ENCODE data around the gene ZNF717.
"Not testable (repeated sequence)": the region's sequence is repeated elsewhere in the genome, so short reads cannot be mapped to it uniquely, and the experiment has no call there.

Gene ZNF717

DNA sequence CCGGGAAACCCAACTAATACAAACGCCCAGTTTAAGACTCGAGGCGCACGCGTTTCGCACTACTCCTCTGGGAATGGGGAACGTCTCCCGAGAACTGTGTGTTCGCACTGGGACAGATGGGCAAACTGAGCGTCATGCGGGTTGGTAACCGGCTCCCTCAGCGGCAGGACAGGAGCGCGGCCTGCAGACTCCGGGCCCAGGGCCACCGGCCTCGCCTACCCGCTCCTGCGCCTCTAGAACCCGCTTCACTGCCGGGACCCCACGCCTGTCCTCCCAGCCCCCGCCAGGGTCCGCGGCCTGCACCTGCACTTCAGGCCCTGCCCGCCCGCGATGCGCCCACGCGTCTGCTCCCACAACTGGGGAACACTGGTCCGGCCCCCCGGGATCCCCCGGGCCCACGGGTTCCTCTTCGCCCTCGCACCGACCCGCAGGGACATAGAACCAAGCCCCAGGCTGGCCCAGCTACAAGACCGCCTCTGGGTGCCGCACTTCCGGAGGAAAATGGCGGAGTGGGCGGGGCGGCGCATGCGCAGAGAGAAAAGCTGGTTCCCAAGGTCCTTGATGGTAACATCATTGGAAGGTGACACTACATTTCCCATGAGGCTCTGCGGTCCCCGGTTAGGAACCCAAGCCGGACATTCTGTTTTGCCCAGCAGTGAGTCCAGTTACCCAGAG, at the start of gene ZNF717:
Gene ZNF717, minus strand, starts transcription at position 469 of the 675 bp plus-strand sequence. CDS start 2,187 bp downstream, outside the sequence.
- DNase-seq (ENCODE audit: low spot score), result peak; percentile 52

DNA sequence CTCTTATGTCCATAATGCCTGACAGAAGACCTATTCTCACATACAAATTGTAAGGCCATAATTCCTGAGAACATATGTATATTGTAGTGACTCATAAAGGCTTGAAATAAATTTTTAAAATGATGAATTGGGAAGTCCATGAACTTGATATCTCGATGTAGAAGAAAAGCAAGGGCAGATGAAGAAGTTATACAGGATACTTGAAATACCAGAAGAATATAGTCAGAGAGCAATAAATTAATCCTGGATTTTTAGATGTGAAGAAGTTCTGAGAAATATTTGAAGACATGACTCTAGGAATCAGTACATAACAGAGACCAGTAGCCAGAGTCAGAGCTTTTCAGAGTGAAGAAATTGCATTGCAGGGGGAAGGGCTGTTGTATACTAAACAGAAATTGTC, 45.7 kb upstream of the ZNF717 start:
- DNase-seq (ENCODE audit: low spot score), result not testable (repeated sequence)

DNA sequence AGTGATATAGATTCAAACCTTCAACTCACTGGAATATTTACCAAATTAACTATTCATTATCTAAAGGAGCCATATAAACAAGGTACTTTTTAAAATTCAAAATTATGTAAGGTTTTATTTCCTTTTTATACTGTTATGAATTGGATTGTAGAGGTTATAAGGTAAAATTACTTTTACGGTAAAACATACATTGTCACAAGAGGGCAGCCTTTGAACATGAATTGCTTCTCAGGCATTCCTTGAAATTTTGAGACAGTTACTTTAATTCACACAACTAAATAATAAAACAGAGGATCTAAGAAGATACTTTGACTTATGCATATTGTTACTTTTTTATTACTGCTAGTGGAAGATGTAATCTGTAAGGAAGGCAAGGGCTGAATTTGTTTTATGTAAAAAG, 32.7 kb upstream of the ZNF717 start:
- not testable (repeated sequence) for DNase-seq (ENCODE audit: low spot score)

- not testable (repeated sequence) for DNase-seq (ENCODE audit: low spot score)
Observed at GRCh38 chr3:75816287-75817180, 31.2 kb upstream of the ZNF717 start.

GRCh38 chr3:75814797-75815196, 29.4 kb upstream of the ZNF717 start:
- no peak for DNase-seq (ENCODE audit: low spot score)

- DNase-seq (ENCODE audit: low spot score), result no peak
Observed at GRCh38 chr3:75782506-75782905, 2.8 kb downstream of the ZNF717 start.

- no peak for DNase-seq (ENCODE audit: low spot score)
Observed at GRCh38 chr3:75781079-75781745, 4.1 kb downstream of the ZNF717 start.

GRCh38 chr3:75777742-75778141, 7.6 kb downstream of the ZNF717 start:
- not testable (repeated sequence) for DNase-seq (ENCODE audit: low spot score)

DNA sequence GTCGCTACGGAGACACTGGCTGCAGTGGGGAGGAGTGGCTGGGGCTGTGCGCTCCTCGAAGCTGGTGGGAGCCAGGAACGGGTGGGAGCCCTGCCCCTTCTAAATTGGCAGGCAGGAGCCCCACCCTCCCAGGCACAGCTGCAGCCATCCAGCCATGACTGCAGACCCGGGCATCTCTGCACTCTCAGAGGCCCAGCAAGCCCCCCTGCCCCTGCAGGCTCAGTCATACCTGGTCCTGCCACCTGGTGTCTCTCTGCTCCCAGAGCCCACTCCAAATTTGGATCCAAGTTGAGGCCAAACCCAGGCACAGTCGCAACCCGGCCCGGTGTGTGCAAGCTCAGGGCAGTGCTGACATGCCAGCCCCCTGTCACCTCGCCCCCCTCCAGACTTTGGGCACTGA, 13.7 kb downstream of the ZNF717 start:
- DNase-seq (ENCODE audit: low spot score), result not testable (repeated sequence)

GRCh38 chr3:75768303-75769017, 16.9 kb downstream of the ZNF717 start:
- no peak for DNase-seq (ENCODE audit: low spot score)

- no peak for DNase-seq (ENCODE audit: low spot score)
Observed at GRCh38 chr3:75737831-75738493, 47.4 kb downstream of the ZNF717 start.

DNA sequence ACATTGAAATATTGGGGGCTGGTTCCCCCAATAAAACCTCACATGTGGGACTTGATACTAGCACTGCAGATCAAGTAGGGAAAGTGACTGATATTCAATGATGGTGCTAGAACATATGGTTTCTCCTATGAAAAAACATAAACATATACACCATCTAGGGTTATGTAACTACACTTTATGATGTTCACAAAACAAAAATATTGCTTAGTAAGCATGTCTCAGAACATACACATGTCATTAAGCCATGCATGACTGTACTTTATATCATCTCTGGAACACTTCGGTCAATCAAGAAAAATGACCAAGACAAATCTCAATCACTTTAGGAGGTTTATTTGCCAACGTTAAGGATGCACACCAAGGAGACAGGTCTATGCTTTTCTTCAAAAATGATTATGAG, 57.4 kb downstream of the ZNF717 start:
- no peak for DNase-seq (ENCODE audit: low spot score)

DNA sequence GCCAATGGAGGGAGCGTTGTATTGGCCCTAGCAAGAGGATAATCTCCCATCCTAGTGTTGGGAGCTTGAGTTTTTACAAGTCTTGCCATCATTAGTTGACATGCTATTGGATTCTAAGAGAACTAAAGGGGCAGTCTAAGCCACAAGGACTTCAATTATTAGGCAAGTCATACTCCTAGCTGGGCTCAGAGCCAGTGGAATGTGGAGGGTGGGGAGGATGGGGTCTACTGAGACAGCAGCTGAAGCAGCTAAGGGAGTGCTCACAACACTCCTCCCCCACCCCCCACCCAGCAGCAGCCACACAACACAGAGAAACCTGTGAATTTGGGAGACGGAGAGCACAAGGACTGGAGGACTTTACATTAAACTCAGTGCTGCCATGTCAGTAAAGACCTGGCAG, 93.3 kb downstream of the ZNF717 start:
- DNase-seq (ENCODE audit: low spot score), result no peak

DNA sequence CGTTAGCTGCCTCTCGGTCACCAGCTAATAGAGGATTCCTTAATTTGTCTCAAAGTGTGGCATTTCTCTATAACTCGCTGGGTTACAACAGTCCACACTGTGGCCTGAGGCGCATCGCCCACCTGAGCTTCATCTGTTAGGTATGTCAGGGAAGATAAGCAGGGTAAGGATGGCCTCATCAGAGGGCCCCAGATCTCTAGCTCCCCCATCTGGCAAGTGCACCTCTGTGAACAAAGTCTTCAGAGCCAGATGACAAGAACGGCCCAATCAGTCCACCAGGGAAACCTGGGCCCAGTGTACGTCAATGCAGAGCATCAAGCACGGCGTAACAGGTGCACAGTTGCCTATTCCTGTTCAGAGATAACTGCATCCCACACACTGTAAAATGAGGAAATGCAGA, 98.0 kb downstream of the ZNF717 start:
- no peak for DNase-seq (ENCODE audit: low spot score)
